Measurements from ENCODE around the gene RIPK3.
A peak's percentile ranks its signal among the peaks of the same experiment; 100 is the strongest.

RIPK3 gene

DNA sequence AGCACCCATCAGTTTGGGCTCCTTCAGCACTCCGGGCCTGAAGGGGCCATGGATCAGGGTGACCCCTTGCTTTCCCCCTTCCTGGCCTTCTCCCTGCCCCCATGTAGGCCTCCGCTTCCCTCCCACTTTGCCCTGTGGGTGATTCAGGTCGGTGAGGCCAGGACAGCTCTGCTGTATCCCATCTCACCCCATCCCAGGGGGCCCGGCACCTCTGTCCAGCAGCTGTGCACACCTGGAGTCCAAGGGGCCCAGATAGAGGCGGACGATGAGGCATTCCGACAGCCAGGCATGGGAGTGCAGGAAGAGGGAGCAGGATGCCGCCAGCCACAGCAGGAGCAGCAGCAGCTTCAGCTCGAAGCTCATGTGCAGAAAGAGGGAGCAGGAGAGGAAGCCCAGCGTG is 17.1 kb downstream of the RIPK3 start:
- DNase-seq (ENCODE audit: low spot score): no peak

GRCh38 chr14:24321212-24321975 is 18.4 kb downstream of the RIPK3 start:
- DNase-seq (ENCODE audit: low spot score): no peak

DNA sequence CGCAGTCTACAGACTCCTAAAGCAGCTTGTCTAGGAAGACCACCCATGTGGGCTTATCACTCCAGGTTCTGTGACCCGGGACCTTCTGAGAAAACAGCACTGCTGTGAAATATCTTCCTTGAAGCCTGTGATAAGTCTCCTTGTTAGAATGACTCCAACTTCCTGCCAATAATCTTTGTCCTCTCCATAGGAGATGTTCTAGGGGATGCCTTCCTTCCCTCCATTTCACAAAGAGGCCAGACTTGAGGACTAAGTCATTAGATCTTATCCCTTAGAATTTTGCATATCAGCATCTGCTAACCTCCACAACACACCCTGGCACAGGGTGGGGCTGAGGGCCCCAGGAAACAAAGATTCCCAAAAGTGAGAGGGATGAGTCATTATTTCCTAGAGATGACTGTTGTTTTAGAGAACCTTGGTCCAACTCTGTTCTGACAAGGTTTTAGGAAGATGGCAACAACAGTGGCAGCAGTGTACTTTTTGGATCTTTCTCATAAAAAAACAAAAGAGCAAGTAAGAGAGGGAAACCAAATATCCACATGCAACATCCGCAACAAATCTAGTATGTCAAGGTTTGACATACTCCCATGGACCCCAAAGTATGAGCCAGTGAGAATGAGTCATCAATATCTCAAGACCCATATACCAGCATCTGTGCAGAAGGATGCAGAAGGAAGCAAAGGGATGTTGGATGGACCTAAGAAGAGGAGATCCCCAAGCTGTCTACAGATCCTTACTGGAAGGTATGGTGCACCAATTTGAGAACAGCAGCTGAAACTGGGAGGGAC is 22.5 kb downstream of the RIPK3 start:
- DNase-seq (ENCODE audit: low spot score): no peak

- DNase-seq (ENCODE audit: low spot score): no peak
Observed at GRCh38 chr14:24316597-24316950, 23.2 kb downstream of the RIPK3 start.

- peak; percentile 20 for DNase-seq (ENCODE audit: low spot score)
Observed at GRCh38 chr14:24315807-24316596, 23.8 kb downstream of the RIPK3 start.

DNA sequence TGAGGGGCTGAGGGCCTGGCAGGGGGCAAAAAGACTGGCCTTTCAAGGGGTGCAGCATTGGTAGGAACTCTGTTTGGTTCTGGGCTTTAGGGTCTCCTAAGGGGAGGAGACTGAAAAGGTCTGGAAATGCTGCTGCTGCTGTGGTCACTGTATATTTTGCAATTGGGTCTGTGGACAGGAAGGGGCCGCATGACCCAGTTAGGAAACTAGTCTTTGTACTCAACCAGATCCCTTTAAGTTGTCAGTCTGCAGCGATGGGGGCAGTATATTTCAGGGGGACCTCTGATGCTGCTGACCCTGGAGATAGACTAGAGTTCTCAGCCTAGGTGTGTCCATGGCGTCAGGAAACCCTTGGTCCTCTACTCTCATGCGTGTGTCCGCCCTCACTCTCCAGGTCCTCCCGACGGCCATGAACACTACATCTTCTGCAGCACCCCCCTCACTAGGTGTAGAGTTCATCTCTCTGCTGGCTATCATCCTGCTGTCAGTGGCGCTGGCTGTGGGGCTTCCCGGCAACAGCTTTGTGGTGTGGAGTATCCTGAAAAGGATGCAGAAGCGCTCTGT is 24.5 kb downstream of the RIPK3 start:
- DNase-seq (ENCODE audit: low spot score): no peak

DNA sequence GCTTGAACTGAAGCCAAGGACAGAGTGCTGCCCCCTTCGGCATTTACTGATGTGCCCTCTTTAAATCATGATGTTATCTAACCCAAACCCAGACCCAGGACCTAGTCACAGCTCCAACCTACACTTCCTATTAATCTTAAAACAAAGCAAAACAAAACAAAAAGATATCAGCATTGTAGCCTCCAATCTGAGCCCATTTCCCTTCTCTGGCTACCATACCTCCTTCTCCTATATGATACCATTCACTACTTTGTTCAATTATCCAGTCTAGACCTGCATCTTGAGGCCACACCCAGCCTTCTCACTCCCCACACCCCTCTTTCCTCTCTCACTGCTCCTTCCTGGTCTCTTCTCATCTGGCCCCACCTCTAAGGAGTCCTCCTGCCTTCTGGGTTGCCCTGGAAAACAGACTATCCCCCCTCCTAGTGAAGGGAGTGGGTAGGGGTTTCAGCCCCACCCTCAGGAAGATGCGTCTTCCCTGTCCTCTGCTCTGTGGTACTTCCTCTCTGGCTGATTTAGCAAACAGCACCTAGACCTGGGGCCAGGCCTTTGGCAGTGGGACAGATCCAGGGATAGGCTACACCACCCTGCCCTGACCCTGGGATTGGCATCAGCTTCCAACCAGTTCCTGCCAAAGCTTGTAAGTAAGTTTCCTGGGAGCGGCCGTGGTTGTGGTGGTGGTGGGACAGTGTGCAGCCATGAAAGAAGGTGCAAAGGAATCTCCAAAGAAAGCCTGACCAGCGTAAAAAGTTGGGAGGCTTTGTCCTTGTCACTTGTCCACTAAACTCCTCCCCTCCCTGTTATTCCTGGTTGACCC is 25.2 kb downstream of the RIPK3 start:
- no peak for DNase-seq (ENCODE audit: low spot score)

GRCh38 chr14:24313913-24314312 is 25.9 kb downstream of the RIPK3 start:
- DNase-seq (ENCODE audit: low spot score): no peak

DNA sequence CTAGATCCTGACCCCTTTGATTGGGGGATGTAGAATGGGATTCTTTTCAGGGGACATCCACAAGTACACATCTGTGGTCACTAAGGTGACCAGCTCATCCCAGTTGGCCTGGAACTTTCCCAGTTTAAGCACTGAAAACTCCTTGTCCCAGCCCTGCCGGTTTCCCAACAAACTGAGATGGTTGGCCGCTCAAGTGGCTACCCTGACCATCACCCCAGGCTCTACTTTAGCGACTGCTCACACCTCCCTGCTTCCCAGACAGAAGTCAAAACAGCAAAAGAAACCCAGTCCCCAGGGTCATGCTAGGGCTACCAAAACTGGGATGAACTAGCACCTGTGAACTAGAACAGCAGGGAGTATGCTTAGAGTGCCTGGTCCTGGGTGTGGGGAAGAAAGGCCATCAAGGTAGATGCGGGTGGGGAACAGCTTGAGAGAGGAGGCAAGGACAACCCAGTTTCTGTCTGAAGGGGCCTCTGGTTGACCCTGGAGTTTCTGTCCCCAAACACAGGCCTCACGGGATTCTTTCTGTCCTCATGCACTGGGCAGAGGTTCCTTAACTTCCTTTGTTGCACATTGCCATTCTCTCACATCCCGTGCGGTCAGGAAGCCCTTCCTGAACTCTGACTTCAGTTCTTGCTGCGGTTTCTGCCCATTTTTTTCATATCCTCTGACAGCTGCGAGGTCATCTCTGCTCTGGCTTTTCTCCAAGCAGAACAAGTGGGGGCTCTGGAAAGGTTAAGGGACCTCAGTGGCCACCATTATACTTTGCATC is 26.9 kb downstream of the RIPK3 start:
- no peak for DNase-seq (ENCODE audit: low spot score)

GRCh38 chr14:24311837-24312615 is 27.8 kb downstream of the RIPK3 start:
- no peak for DNase-seq (ENCODE audit: low spot score)

DNA sequence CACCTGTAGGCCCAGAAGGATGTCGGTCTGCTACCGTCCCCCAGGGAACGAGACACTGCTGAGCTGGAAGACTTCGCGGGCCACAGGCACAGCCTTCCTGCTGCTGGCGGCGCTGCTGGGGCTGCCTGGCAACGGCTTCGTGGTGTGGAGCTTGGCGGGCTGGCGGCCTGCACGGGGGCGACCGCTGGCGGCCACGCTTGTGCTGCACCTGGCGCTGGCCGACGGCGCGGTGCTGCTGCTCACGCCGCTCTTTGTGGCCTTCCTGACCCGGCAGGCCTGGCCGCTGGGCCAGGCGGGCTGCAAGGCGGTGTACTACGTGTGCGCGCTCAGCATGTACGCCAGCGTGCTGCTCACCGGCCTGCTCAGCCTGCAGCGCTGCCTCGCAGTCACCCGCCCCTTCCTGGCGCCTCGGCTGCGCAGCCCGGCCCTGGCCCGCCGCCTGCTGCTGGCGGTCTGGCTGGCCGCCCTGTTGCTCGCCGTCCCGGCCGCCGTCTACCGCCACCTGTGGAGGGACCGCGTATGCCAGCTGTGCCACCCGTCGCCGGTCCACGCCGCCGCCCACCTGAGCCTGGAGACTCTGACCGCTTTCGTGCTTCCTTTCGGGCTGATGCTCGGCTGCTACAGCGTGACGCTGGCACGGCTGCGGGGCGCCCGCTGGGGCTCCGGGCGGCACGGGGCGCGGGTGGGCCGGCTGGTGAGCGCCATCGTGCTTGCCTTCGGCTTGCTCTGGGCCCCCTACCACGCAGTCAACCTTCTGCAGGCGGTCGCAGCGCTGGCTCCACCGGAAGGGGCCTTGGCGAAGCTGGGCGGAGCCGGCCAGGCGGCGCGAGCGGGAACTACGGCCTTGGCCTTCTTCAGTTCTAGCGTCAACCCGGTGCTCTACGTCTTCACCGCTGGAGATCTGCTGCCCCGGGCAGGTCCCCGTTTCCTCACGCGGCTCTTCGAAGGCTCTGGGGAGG is 28.9 kb downstream of the RIPK3 start, which contains the start of gene LTB4R:
TSS of gene LTB4R (plus strand) at position 857 of the 959 bp plus-strand sequence. CDS start 4,150 bp downstream, outside the sequence.
- DNase-seq (ENCODE audit: low spot score): no peak

DNA sequence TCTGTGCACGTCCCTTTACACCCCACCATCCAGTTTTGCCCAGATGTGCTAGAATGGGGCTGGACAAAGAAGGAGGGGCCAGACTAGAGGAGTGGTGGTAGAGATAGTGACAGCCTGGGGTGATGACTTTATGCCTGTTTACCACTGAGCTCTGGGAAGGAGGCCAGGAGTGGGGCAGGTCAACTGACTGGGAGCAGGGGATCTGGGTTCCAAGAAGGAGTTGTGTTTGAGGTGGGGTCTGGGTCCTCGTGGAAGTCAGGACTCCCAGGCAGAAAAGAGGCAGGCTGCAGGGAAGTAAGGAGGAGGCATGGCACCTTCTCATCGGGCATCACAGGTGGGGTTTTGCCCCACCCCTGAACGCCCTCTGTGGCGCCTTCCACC is 29.5 kb downstream of the RIPK3 start:
- DNase-seq (ENCODE audit: low spot score): no peak

DNA sequence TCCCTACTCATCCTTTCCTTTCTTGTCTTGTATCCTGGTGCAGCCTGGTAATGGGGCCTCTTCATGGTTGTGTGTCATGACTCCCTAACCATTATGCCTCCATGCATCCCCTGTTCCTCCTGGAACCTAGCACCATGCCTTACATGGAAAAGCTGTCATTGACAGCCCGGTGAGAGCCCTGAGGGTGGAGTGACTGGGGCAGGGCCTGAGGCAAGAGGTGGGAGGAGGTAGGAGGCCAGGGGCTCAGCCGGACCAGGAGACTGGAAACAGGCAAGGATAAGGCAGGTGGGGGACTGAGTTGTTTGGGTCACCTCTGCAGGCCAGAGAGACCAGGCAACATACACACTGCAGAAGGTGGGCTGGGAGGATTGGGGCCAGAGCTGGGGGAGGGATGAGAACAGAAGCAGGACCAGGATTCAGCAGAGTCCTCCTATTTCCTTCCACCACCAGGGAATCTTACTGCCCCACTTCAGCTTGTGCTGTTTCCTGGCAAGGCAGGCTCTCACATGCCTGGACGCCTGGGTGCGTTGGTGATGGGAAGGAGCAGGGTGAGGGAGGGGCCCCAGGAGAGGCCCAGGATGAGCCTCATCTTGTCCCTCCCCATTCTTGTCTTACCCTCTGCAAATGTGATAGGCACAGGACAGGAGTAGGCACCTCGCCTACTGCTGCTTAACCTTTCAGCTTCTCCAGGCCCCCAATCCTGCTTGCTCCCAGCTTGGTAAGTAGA is 30.1 kb downstream of the RIPK3 start, which contains the start of gene LTB4R2:
TSS of gene LTB4R2 (plus strand) at position 603 of the 727 bp plus-strand sequence. CDS start 525 bp downstream, outside the sequence.
- DNase-seq (ENCODE audit: low spot score): no peak

GRCh38 chr14:24308342-24309124 is 31.3 kb downstream of the RIPK3 start:
- no peak for DNase-seq (ENCODE audit: low spot score)

- DNase-seq (ENCODE audit: low spot score): peak; percentile 80
Observed at GRCh38 chr14:24307575-24308341, 32.0 kb downstream of the RIPK3 start, which contains the start of gene CIDEB. Gene CIDEB, minus strand, starts transcription at chr14:24307977. Its CDS starts 119 bp downstream, at chr14:24307858.

- DNase-seq (ENCODE audit: low spot score): no peak
Observed at GRCh38 chr14:24307156-24307574, 32.6 kb downstream of the RIPK3 start.

Data from LoVo (cell line).